C4-2B (cell line): ENCODE data around the gene KCNJ18.
"Not testable (repeated sequence)": the region's sequence is repeated elsewhere in the genome, so short reads cannot be mapped to it uniquely, and the experiment has no call there.

Experiments
- H3K27ac ChIP-seq: fragments of 450-650 bp; 2 replicates; pipeline ENCODE4 v1.5.1; 2017
- CTCF ChIP-seq: fragments of 450-650 bp; conservative IDR thresholded peaks from 2 replicates; pipeline ENCODE4 v1.5.1; 2017; ENCODE audit warnings: mild to moderate bottlenecking
- ZFX ChIP-seq: fragments of 450-650 bp; IDR thresholded peaks from 2 replicates; pipeline ENCODE4 v1.6.1; 2017

Gene KCNJ18

GRCh38 chr17:21742326-21742725, 50.0 kb downstream of the KCNJ18 start:
- no peak overlapping the region for H3K27ac ChIP-seq
- TF ChIP-seq ZFX, result no peak
- TF ChIP-seq CTCF, result no peak

- H3K27ac ChIP-seq, result not testable (repeated sequence)
Measured at GRCh38 chr17:21744151-21744550, 51.8 kb downstream of the KCNJ18 start.

GRCh38 chr17:21744621-21745020, 52.3 kb downstream of the KCNJ18 start:
- not testable (repeated sequence) for H3K27ac ChIP-seq

- not testable (repeated sequence) for H3K27ac ChIP-seq
Measured at GRCh38 chr17:21745385-21746054, 53.2 kb downstream of the KCNJ18 start.

GRCh38 chr17:21746415-21746814, 54.1 kb downstream of the KCNJ18 start:
- not testable (repeated sequence) for H3K27ac ChIP-seq

- not testable (repeated sequence) for H3K27ac ChIP-seq
Measured at GRCh38 chr17:21747195-21747915, 55.0 kb downstream of the KCNJ18 start.

- H3K27ac ChIP-seq, result not testable (repeated sequence)
Measured at GRCh38 chr17:21748686-21749085, 56.4 kb downstream of the KCNJ18 start.

GRCh38 chr17:21749696-21750531, 57.6 kb downstream of the KCNJ18 start:
- not testable (repeated sequence) for H3K27ac ChIP-seq

- H3K27ac ChIP-seq, result not testable (repeated sequence)
Measured at GRCh38 chr17:21751111-21751510, 58.8 kb downstream of the KCNJ18 start.
